Measurements from ENCODE around the gene LBX2.
A peak's percentile ranks its signal among the peaks of the same experiment; 100 is the strongest.

LBX2 gene

DNA sequence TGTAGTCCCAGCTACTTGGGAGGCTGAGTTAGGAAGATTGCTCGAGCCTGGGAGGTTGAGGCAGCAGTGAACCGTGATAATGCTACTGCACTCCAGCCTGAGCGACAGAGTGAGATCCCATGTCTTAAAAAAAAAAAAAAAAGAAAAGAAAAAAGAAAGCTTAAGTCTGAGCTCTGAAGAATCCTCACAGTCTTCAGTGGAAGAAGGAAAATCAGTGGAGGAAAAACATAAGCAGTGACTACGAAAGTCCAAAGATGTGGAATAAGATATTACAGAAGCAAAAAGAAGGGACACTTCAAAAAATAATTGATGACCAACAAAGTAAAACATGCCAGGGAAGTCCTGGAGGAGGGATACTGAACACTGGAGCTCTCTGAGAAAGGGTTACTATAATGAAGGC is 10.9 kb upstream of the LBX2 start:
- Histone ChIP-seq H3K9ac (ENCODE audit: low read depth, low read length, poor library complexity, severe bottlenecking) (no peak overlapping the region), H3K9me3 (ENCODE audit: insufficient read depth, low read depth, low read length) (no peaks in the 10 kb centered on the region), H3K27me3 (ENCODE audit: insufficient read depth, low read length, poor library complexity, severe bottlenecking) (peaks cover 14% of the 10 kb centered on the region), H3F3A (ENCODE audit: low read depth) (no peaks in the 10 kb centered on the region), H3K4me2 (ENCODE audit: low read depth, low read length, poor library complexity, severe bottlenecking) (no peak overlapping the region), H3K4me1 (ENCODE audit: insufficient read depth, low read length, poor library complexity, severe bottlenecking) (peaks cover 26% of the 10 kb centered on the region), H4K20me1 (ENCODE audit: insufficient read depth, low read length, poor library complexity, severe bottlenecking) (no peaks in the 10 kb centered on the region), H3K36me3 (ENCODE audit: insufficient read depth, low read length) (no peaks in the 10 kb centered on the region), H3K79me2 (ENCODE audit: insufficient read depth, low read length) (peaks cover 15% of the 10 kb centered on the region; the same call in 1 of the 2 replicates), H3K4me3 (ENCODE audit: low read length, poor library complexity, severe bottlenecking) (no peak overlapping the region), H3K9me2 (replicated peaks; ENCODE audit: low read depth, low read length) (no peaks in the 10 kb centered on the region), H2AFZ (ENCODE audit: low read length) (no peak overlapping the region)
- no peak for TF ChIP-seq CTCF (conservative IDR thresholded peaks at IDR 0.05; ENCODE audit: low read length)
- TF ChIP-seq EZH2phosphoT487 (IDR thresholded peaks at IDR 0.05; ENCODE audit: borderline replicate concordance): no peak

DNA sequence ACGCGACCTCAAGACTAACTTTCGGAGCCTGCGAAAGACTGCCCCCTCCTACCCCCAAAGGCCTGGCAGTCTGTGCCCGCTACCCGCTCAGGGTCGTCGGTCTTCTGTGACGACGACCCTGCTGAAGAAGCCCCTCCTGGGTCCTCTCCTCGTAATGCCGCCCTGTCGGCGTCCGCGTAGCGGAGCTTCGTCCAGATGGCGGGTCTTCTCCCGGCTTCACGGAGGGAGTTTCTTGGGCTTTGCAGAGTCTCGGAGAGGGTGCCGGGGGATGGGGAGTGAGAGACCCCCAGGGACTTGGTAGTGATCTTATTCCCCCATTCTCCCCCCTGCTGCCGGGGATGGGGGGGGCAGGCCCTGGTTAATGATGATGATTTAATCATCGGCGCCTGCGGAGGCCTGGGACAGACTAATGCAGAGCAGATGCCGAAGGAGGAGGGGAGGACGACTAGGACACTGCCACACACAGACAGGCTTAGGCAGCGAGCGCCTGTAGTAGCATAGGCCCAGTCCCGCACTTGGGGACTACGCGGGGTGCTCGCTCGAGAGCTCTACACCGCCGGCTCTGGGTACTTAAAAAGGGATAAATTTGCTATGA is 8.6 kb upstream of the LBX2 start:
- H3K9me2 ChIP-seq (replicated peaks; ENCODE audit: low read depth, low read length): no peaks in the 10 kb centered on the region
- H3K36me3 ChIP-seq (ENCODE audit: insufficient read depth, low read length): no peaks in the 10 kb centered on the region
- peaks cover 17% of the 10 kb centered on the region; the same call in 1 of the 2 replicates for H3K79me2 ChIP-seq (ENCODE audit: insufficient read depth, low read length)
- peaks cover 3% of the 10 kb centered on the region for H3K27me3 ChIP-seq (ENCODE audit: insufficient read depth, low read length, poor library complexity, severe bottlenecking)
- TF ChIP-seq CTCF (conservative IDR thresholded peaks at IDR 0.05; ENCODE audit: low read length) (no peak), EZH2phosphoT487 (IDR thresholded peaks at IDR 0.05; ENCODE audit: borderline replicate concordance) (no peak)
- H2AFZ ChIP-seq (ENCODE audit: low read length): peak overlapping the region; percentile 96
- H3K4me1 ChIP-seq (ENCODE audit: insufficient read depth, low read length, poor library complexity, severe bottlenecking): peaks cover 21% of the 10 kb centered on the region
- H4K20me1 ChIP-seq (ENCODE audit: insufficient read depth, low read length, poor library complexity, severe bottlenecking): no peaks in the 10 kb centered on the region
- peak overlapping the region; percentile 99 for H3K4me2 ChIP-seq (ENCODE audit: low read depth, low read length, poor library complexity, severe bottlenecking)
- no peaks in the 10 kb centered on the region for H3F3A ChIP-seq (ENCODE audit: low read depth)
- H3K4me3 ChIP-seq (ENCODE audit: low read length, poor library complexity, severe bottlenecking): peak overlapping the region; percentile 86
- no peaks in the 10 kb centered on the region for H3K9me3 ChIP-seq (ENCODE audit: insufficient read depth, low read depth, low read length)
- H3K9ac ChIP-seq (ENCODE audit: low read depth, low read length, poor library complexity, severe bottlenecking): peak overlapping the region; percentile 85

DNA sequence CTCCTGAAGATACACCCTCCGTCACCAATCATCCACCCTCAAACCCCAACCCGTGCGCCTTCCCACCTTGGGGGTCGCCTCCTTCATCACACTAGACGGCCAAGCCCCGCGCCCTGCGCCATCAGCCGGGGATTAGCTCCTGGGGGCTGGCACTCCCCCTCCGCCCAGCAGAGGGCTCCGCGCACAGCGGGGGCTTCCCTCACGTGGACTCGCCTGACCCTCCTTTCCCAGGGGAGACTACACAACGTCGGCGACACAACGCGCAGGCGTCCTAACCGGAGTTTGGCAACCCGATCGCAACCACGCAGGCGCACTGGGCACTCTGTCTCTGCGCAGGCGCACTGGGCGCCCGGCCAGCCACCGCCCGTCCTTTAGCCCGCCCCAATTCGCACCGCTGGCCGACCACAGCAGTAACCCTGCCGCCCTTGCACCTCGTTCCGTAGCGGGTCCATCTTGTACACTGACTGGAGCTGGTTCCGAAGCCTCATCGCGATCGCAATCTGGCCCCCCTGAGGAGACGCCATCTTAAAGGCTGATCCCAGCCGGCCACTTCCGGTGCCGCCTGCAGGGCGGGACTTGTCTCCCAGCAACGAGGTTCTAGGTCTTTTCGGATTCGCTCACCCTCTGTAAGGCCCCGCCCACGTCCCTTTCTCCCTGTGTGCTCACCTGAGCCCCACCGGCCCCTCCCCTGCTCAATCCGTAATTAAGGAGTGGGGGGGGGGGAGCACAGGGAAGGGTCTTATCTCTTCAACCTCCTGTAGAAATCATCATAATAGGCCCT is 7.9 kb upstream of the LBX2 start, which contains the start of gene PCGF1:
Gene PCGF1, minus strand, starts transcription at position 551 of the 781 bp plus-strand sequence. Its CDS starts 27 bp downstream, at position 524.
- no peaks in the 10 kb centered on the region for H3K36me3 ChIP-seq (ENCODE audit: insufficient read depth, low read length)
- H3F3A ChIP-seq (ENCODE audit: low read depth): no peaks in the 10 kb centered on the region
- H3K4me1 ChIP-seq (ENCODE audit: insufficient read depth, low read length, poor library complexity, severe bottlenecking): peaks cover 24% of the 10 kb centered on the region
- H3K27me3 ChIP-seq (ENCODE audit: insufficient read depth, low read length, poor library complexity, severe bottlenecking): no peaks in the 10 kb centered on the region
- H2AFZ ChIP-seq (ENCODE audit: low read length): peak within 1 kb of the TSS; percentile 96
- TF ChIP-seq CTCF (conservative IDR thresholded peaks at IDR 0.05; ENCODE audit: low read length): peak; percentile 71
- TF ChIP-seq EZH2phosphoT487 (IDR thresholded peaks at IDR 0.05; ENCODE audit: borderline replicate concordance): no peak
- peaks cover 21% of the 10 kb centered on the region for H3K79me2 ChIP-seq (ENCODE audit: insufficient read depth, low read length)
- peak within 1 kb of the TSS; percentile 99 for H3K4me2 ChIP-seq (ENCODE audit: low read depth, low read length, poor library complexity, severe bottlenecking)
- peak within 1 kb of the TSS; percentile 86 for H3K4me3 ChIP-seq (ENCODE audit: low read length, poor library complexity, severe bottlenecking)
- no peaks in the 10 kb centered on the region for H3K9me3 ChIP-seq (ENCODE audit: insufficient read depth, low read depth, low read length)
- H3K9ac ChIP-seq (ENCODE audit: low read depth, low read length, poor library complexity, severe bottlenecking): peak within 1 kb of the TSS; percentile 85
- no peaks in the 10 kb centered on the region for H3K9me2 ChIP-seq (replicated peaks; ENCODE audit: low read depth, low read length)
- H4K20me1 ChIP-seq (ENCODE audit: insufficient read depth, low read length, poor library complexity, severe bottlenecking): no peaks in the 10 kb centered on the region
